H1 (cell line): ENCODE measurements around the gene SCNM1. TPM values are rescaled to one million over a fixed set of nuclear protein-coding genes. Genes with fewer than 3 reads are reported as not detected.
A peak's percentile ranks its signal among the peaks of the same experiment; 100 is the strongest.
"Not testable (repeated sequence)": the region's sequence is repeated elsewhere in the genome, so short reads cannot be mapped to it uniquely, and the experiment has no call there.

Experiments
- CTCF ChIA-PET: fragments of 300-600 bp; sonication (Branson Sonifier 250); formaldehyde crosslinking; loops from one replicate; lab custom pipeline; 2021; ENCODE audit not compliant: partially characterized antibody; lab: Charles Lee
- POLR2A ChIA-PET: fragments of 300-600 bp; sonication (Branson Sonifier 250); formaldehyde crosslinking; loops from one replicate; lab custom pipeline; 2021; ENCODE audit warnings: inconsistent platforms; ENCODE audit not compliant: partially characterized antibody; lab: Charles Lee
- DNase-seq, 2 experiments: peaks; one replicate each; pipeline versions ENCODE4 v3.0.0 to v3.0.0-alpha.2; 2010 to 2022; ENCODE audit warnings: low spot score in 2 of 2, low read depth in 1 of 2, mixed read lengths in 1 of 2
- FAIRE-seq: peaks from 2 replicates; lab custom pipeline; 2011; peaks lifted over from hg19 to GRCh38; lab: Jason Lieb, UNC
- H2AFZ ChIP-seq: 2 replicates; pipeline ENCODE4 v1.8.1; 2012; ENCODE audit warnings: low read length, inconsistent platforms
- H2AK5ac ChIP-seq: 2 replicates; pipeline ENCODE4 v1.6.1; 2013; ENCODE audit warnings: low read depth, low read length
- H2BK120ac ChIP-seq: replicated peaks from 2 replicates; pipeline ENCODE3; 2013; ENCODE audit warnings: low read depth, low read length, inconsistent platforms
- H2BK12ac ChIP-seq: 2 replicates; pipeline ENCODE4 v1.6.1; 2013; ENCODE audit warnings: low read depth, low read length
- H2BK15ac ChIP-seq: 2 replicates; pipeline ENCODE4 v1.6.1; 2013; ENCODE audit warnings: low read length
- H2BK20ac ChIP-seq: 2 replicates; pipeline ENCODE4 v1.6.1; 2013; ENCODE audit warnings: low read length
- H2BK5ac ChIP-seq: 2 replicates; pipeline ENCODE4 v1.6.1; 2013; ENCODE audit warnings: low read depth, low read length
- H3K14ac ChIP-seq: 2 replicates; pipeline ENCODE4 v1.6.1; 2013; ENCODE audit warnings: inconsistent platforms; ENCODE audit not compliant: insufficient read length
- H3K18ac ChIP-seq: 2 replicates; pipeline ENCODE4 v1.6.1; 2013; ENCODE audit warnings: low read length; ENCODE audit errors: extremely low read depth
- H3K23ac ChIP-seq: 2 replicates; pipeline ENCODE4 v1.6.1; 2013; ENCODE audit warnings: inconsistent platforms; ENCODE audit not compliant: insufficient read length
- H3K23me2 ChIP-seq: 2 replicates; pipeline ENCODE4 v1.6.1; 2013; ENCODE audit warnings: low read depth, low read length
- H3K27ac ChIP-seq: 2 replicates; pipeline ENCODE4 v1.6.1; 2011; ENCODE audit warnings: low read depth, low read length, inconsistent platforms
- H3K27me3 ChIP-seq, 4 experiments: replicated peaks in 1 of 4; 1 replicate in 1 of 4; 2 replicates in 3 of 4; pipeline versions ENCODE4 v1.6.1 to v1.8.1; 2011 to 2013; ENCODE audit warnings: low read length in 3 of 4, mild to moderate bottlenecking in 3 of 4, inconsistent platforms in 2 of 4, mixed read lengths in 2 of 4, moderate library complexity in 1 of 4; ENCODE audit not compliant: control insufficient read depth in 3 of 4, insufficient read depth in 3 of 4; ENCODE audit errors: extremely low read depth in 1 of 4
- H3K36me3 ChIP-seq, 4 experiments: 2 replicates each; pipeline versions ENCODE4 v1.6.1 to v1.8.1; 2011 to 2013; ENCODE audit warnings: mild to moderate bottlenecking in 4 of 4, low read length in 3 of 4, moderate library complexity in 2 of 4, control low read depth in 1 of 4, inconsistent platforms in 1 of 4; ENCODE audit not compliant: insufficient read depth in 4 of 4, control insufficient read depth in 2 of 4
- H3K4ac ChIP-seq: replicated peaks from 2 replicates; pipeline ENCODE3; 2013; ENCODE audit warnings: low read length, low read depth, mixed read lengths, inconsistent platforms; ENCODE audit not compliant: insufficient read length
- H3K4me1 ChIP-seq, 4 experiments: replicated peaks in 1 of 4; 1 replicate in 1 of 4; 2 replicates in 3 of 4; pipeline versions ENCODE4 v1.6.1 to v1.8.1; 2011 to 2013; ENCODE audit warnings: low read length in 3 of 4, inconsistent platforms in 2 of 4, mixed read lengths in 1 of 4; ENCODE audit not compliant: insufficient read depth in 4 of 4, control insufficient read depth in 3 of 4
- H3K4me2 ChIP-seq, 2 experiments: 2 replicates each; pipeline versions ENCODE4 v1.6.1 to v1.8.1; 2011 to 2013; ENCODE audit warnings: low read depth in 2 of 2, low read length in 2 of 2, control low read depth in 1 of 2, inconsistent platforms in 1 of 2, mild to moderate bottlenecking in 1 of 2; ENCODE audit not compliant: insufficient read depth in 1 of 2
- H3K4me3 ChIP-seq, 4 experiments: fragments of 200-600, 300-600 bp in 1 of 4; sonication (generic), shearing (Covaris generic), sonication (Bioruptor Twin) in 1 of 4; 2 replicates each; pipeline versions ENCODE4 v1.5.1 to v1.8.1; 2011 to 2016; ENCODE audit warnings: low read length in 4 of 4, low read depth in 3 of 4, control low read depth in 2 of 4, inconsistent platforms in 2 of 4, mild to moderate bottlenecking in 2 of 4, mixed read lengths in 1 of 4, moderate library complexity in 1 of 4; ENCODE audit not compliant: insufficient read depth in 2 of 4; ENCODE audit errors: extremely low read depth in 1 of 4
- H3K56ac ChIP-seq: replicated peaks from 2 replicates; pipeline ENCODE3; 2013; ENCODE audit warnings: low read depth, mild to moderate bottlenecking, mixed read lengths, low read length, inconsistent platforms; ENCODE audit not compliant: insufficient read length
- H3K79me1 ChIP-seq: 2 replicates; pipeline ENCODE4 v1.6.1; 2013; ENCODE audit warnings: low read depth, low read length, control low read depth
- H3K79me2 ChIP-seq, 2 experiments: 2 replicates each; pipeline versions ENCODE4 v1.6.1 to v1.8.1; 2012 to 2013; ENCODE audit warnings: low read length in 2 of 2, mild to moderate bottlenecking in 2 of 2, inconsistent platforms in 1 of 2; ENCODE audit not compliant: insufficient read depth in 2 of 2, control insufficient read depth in 1 of 2
- H3K9ac ChIP-seq, 4 experiments: replicated peaks in 1 of 4; 1 replicate in 1 of 4; 2 replicates in 3 of 4; pipeline versions ENCODE4 v1.6.1 to v1.8.1; 2011 to 2013; ENCODE audit warnings: low read depth in 3 of 4, low read length in 3 of 4, control low read depth in 2 of 4, mild to moderate bottlenecking in 2 of 4, moderate library complexity in 2 of 4, inconsistent platforms in 1 of 4; ENCODE audit errors: extremely low read depth in 1 of 4
- H3K9me3 ChIP-seq, 2 experiments: 2 replicates each; pipeline versions ENCODE4 v1.6.1 to v1.8.1; 2012 to 2013; ENCODE audit warnings: mild to moderate bottlenecking in 2 of 2, moderate library complexity in 2 of 2, control low read depth in 1 of 2, inconsistent platforms in 1 of 2, low read depth in 1 of 2, low read length in 1 of 2, mixed read lengths in 1 of 2; ENCODE audit not compliant: insufficient read depth in 2 of 2
- H4K20me1 ChIP-seq, 2 experiments: replicated peaks in 1 of 2; 2 replicates each; pipeline versions ENCODE3 to v1.8.1; 2011 to 2013; ENCODE audit warnings: inconsistent platforms in 2 of 2, low read length in 2 of 2, mild to moderate bottlenecking in 1 of 2; ENCODE audit not compliant: insufficient read depth in 2 of 2, control insufficient read depth in 1 of 2
- H4K5ac ChIP-seq: 2 replicates; pipeline ENCODE4 v1.6.1; 2013; ENCODE audit warnings: low read length, low read depth, mixed read lengths, inconsistent platforms; ENCODE audit not compliant: insufficient read length
- H4K8ac ChIP-seq: 2 replicates; pipeline ENCODE4 v1.8.0; 2013; ENCODE audit warnings: mild to moderate bottlenecking, moderate library complexity, low read length, inconsistent platforms; ENCODE audit not compliant: insufficient read depth; ENCODE audit errors: extremely low read depth
- H4K91ac ChIP-seq: replicated peaks from 2 replicates; pipeline ENCODE3; 2013; ENCODE audit warnings: low read length, mixed read lengths, inconsistent platforms; ENCODE audit not compliant: insufficient read length
- WGBS, 2 experiments: shearing (Covaris generic) in 1 of 2; methylation state at CpG; one replicate each; pipeline versions ENCODE4 v1.1.6 to v1.1.7; 2013 to 2015; ENCODE audit warnings: low lambda C conversion rate in 2 of 2, mixed read lengths in 2 of 2, inconsistent platforms in 1 of 2, low coverage in 1 of 2, missing lambda C conversion rate in 1 of 2; ENCODE audit not compliant: insufficient replicate concordance in 2 of 2, insufficient coverage in 1 of 2, insufficient read length in 1 of 2; ENCODE audit errors: extremely low coverage in 1 of 2, missing lambda C conversion rate in 1 of 2; 5-methylcytosine and 5-hydroxymethylcytosine counted together
- polyA plus RNA-seq, 7 experiments: library from polyadenylated mRNA; depleted of rRNA in 3 of 7; stranded (reverse) in 5 of 7; unstranded in 2 of 7; fragments of >200 nt in 5 of 7; fragments of 200-250 nt in 2 of 7; gene quantifications; 1 replicate in 5 of 7; 2 replicates in 1 of 7; 4 replicates in 1 of 7; pipeline versions ENCODE4 v1.2.1 to v1.2.3, GENCODE V29; 2011 to 2013; ENCODE audit warnings: missing spikeins in 2 of 7, mixed read lengths in 2 of 7
- total RNA-seq: library from RNA; stranded (reverse); fragmentation: NEBNext Ultra II Directional; extraction: Animal tissue kit (Norgen Biotek cat#: 25700); gene quantifications from 2 replicates; pipeline ENCODE4 v1.2.1, GENCODE V29; 2021

The SCNM1 gene
- total and polyA plus RNA-seq, 2 of the 8 experiments (the other 6 are each of a cell fraction or from before 2014, with no cell fraction given), result 13.6 to 46.2 TPM

GRCh38 chr1:151188667-151189066 is 22.7 kb downstream of the SCNM1 start:
- peaks cover 7 to 33% of the 10 kb centered on the region in 2 experiments for H3K79me2 ChIP-seq
- CTCF ChIA-PET, result interaction anchor here (1.0 to 1.2 kb wide), 3 partner anchors 13 to 63 kb away, joined by 3 to 5 read pairs (median 4); partner anchors contain the start of gene TMOD4
- not testable (repeated sequence) for H2AFZ ChIP-seq

More at GRCh38 chr1:151188667-151189066, 22.7 kb downstream of the SCNM1 start:
- H3K4me1 ChIP-seq, H3K9me3 ChIP-seq, H3K23me2 ChIP-seq, H4K8ac ChIP-seq, H3K18ac ChIP-seq, H2BK20ac ChIP-seq, H2BK15ac ChIP-seq, H3K14ac ChIP-seq, H2BK5ac ChIP-seq, H2BK12ac ChIP-seq, H4K20me1 ChIP-seq, H3K4ac ChIP-seq, DNase-seq, H3K56ac ChIP-seq, FAIRE-seq, H3K27me3 ChIP-seq, H4K5ac ChIP-seq, H3K27ac ChIP-seq, H4K91ac ChIP-seq, H2AK5ac ChIP-seq, H3K79me1 ChIP-seq, H3K23ac ChIP-seq, H2BK120ac ChIP-seq: not testable (repeated sequence)
- H3K4me3 ChIP-seq, result peak overlapping the region; percentile 70 to 98 (median 95); a peak in 5 of 8 replicates
- POLR2A ChIA-PET, result interaction anchor here (1.0 to 2.7 kb wide), 9 partner anchors 10 to 141 kb away, joined by 3 to 13 read pairs (median 6); partner anchors contain the start of genes C1orf56 and ZNF687
- peak overlapping the region in 1 of 4 experiments; percentile 52; a peak in 2 of 7 replicates for H3K9ac ChIP-seq
- H3K4me2 ChIP-seq, result peak overlapping the region; percentile 70 to 73
- WGBS, 2 experiments, result 84% methylated on average over 8 of the region's 8 CpGs; no CpG with 5 or more reads in 1 of the 2 experiments
- peaks cover 6 to 24% (median 20%) of the 10 kb centered on the region in 4 experiments; a peak in 7 of 8 replicates for H3K36me3 ChIP-seq
